K562 (cell line): ENCODE data around the gene PLA2G15. TPM values are rescaled to one million over a fixed set of nuclear protein-coding genes. Genes with fewer than 3 reads are reported as not detected.

Source experiments
- CTCF ChIP-seq, 3 experiments: IDR thresholded peaks in 2 of 3; conservative IDR thresholded peaks in 1 of 3; 2 replicates each; pipeline ENCODE4 v1.5.1; 2011 to 2012; ENCODE audit warnings: low read length in 3 of 3, mild to moderate bottlenecking in 3 of 3, control low read depth in 2 of 3, improper control_type of control experiment in 1 of 3, inconsistent platforms in 1 of 3, low read depth in 1 of 3, mixed read lengths in 1 of 3, moderate library complexity in 1 of 3; ENCODE audit not compliant: insufficient read depth in 2 of 3
- DPF2 ChIP-seq: fragments of 450-650 bp; IDR thresholded peaks from 2 replicates; pipeline ENCODE4 v1.6.1; 2016
- E2F5 ChIP-seq: sonication (generic); formaldehyde crosslinking; IDR thresholded peaks from 2 replicates; pipeline ENCODE4 v1.8.0; 2022; ENCODE audit warnings: mild to moderate bottlenecking, missing genetic modification reagents
- HDAC3 ChIP-seq: fragments of 450-650 bp; IDR thresholded peaks from 2 replicates; pipeline ENCODE4 v1.6.1; 2018; ENCODE audit warnings: borderline replicate concordance, mild to moderate bottlenecking, moderate library complexity; ENCODE audit not compliant: partially characterized antibody
- MYC ChIP-seq, 2 experiments: fragments of 250-450 bp in 1 of 2; sonication (Bioruptor Pico) in 1 of 2; IDR thresholded peaks; 2 replicates each; pipeline versions ENCODE4 v1.5.1 to v1.6.1; 2012 to 2021; ENCODE audit warnings: low read depth in 2 of 2, borderline replicate concordance in 1 of 2, improper control_type of control experiment in 1 of 2, low read length in 1 of 2, mild to moderate bottlenecking in 1 of 2, moderate library complexity in 1 of 2
- MYNN ChIP-seq, 2 experiments: sonication (generic); formaldehyde crosslinking in 1 of 2; IDR thresholded peaks; 2 replicates each; pipeline versions ENCODE4 v1.5.0 to v1.6.1; 2016 to 2020; ENCODE audit warnings: antibody characterized with exemption in 1 of 2, missing genetic modification reagents in 1 of 2
- POLR2B ChIP-seq: fragments of 450-650 bp; IDR thresholded peaks from 2 replicates; pipeline ENCODE4 v1.6.1; 2018; ENCODE audit warnings: low read depth; ENCODE audit not compliant: partially characterized antibody
- YY1 ChIP-seq, 3 experiments: IDR thresholded peaks; 2 replicates each; pipeline ENCODE4 v1.6.1; 2011; ENCODE audit warnings: low read length in 2 of 3, mild to moderate bottlenecking in 2 of 3, moderate library complexity in 2 of 3, borderline replicate concordance in 1 of 3, control low read depth in 1 of 3, low read depth in 1 of 3; ENCODE audit not compliant: insufficient read depth in 3 of 3, insufficient replicate concordance in 2 of 3, control insufficient read depth in 1 of 3, insufficient read length in 1 of 3; ENCODE audit errors: extremely low read depth in 1 of 3
- ZNF407 ChIP-seq: fragments of 450-650 bp; IDR thresholded peaks from 2 replicates; pipeline ENCODE4 v1.6.1; 2016; ENCODE audit warnings: low read depth
- ZNF79 ChIP-seq: fragments of 250-450 bp; sonication (Bioruptor Pico); IDR thresholded peaks from 2 replicates; pipeline ENCODE4 v1.4.0; 2020; ENCODE audit warnings: low read depth, mild to moderate bottlenecking, moderate library complexity
- polyA plus RNA-seq, 8 experiments: library from polyadenylated mRNA; depleted of rRNA in 4 of 8; stranded (reverse) in 5 of 8; unstranded in 3 of 8; fragments of >200 nt; fragmentation: Nextera tagmentation in 2 of 8; fragmentation: Illumina TruSeq in 1 of 8; extraction: Ambion mirVana in 2 of 8; extraction: Trizol in 1 of 8; gene quantifications; 2 replicates each; pipeline versions ENCODE4 v1.2.1 to v1.2.3, GENCODE V29; 2011 to 2014; ENCODE audit warnings: inconsistent platforms in 1 of 8, missing spikeins in 1 of 8
- total RNA-seq, 7 experiments: library from RNA; depleted of rRNA in 6 of 7; stranded (reverse); fragments of >200 nt in 6 of 7; fragmentation: Illumina TruSeq in 2 of 7; extraction: Trizol in 2 of 7; gene quantifications; 2 replicates each; pipeline versions ENCODE4 v1.2.1 to v1.2.3, GENCODE V29; 2011 to 2021; ENCODE audit warnings: low replicate concordance in 1 of 7
- TF ChIP-seq, protein P1 (sequence below): fragments of 250-450 bp; sonication (Bioruptor Pico); IDR thresholded peaks from 2 replicates; pipeline ENCODE4 v1.5.0; 2020; ENCODE audit warnings: mild to moderate bottlenecking

PLA2G15 gene
- total and polyA plus RNA-seq, 9 of the 15 experiments (the other 6 are each of a cell fraction or from before 2014, with no cell fraction given), result 0.42 to 8.6 (median 4.8) TPM

DNA sequence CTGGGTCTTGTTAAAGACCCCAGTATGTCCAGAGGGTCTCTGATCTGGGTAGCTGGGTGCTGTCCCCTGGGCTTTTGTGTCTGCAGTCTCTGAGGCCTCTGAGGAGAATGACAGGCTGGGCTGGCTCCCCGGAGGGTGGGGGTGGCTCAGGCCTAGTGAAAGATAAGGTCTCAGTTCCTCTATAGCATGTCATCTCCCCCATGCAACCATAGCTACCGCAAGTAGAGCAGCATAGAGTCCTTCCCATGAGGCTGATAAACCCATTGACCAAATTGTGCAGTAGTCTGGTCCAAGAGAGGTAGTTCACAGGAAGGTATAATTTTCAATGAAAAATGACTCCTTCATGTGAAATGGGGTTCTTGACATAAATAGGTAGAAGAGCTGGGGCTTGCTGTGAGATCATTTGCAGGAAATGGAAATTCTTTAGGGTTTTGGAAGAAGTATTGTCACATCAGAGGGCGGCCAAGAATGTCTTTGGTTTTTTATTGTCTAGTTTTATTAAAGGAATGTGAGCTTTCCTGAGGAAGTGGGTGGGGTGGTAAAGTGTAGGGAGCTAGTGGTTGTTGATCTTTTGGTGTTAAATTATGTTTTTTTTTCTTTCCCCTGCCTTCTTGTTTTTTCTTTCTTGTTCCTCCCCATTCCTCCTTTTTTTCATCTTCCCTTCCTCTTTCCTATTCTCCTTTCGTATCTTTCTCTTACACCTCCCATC, 44.6 kb downstream of the PLA2G15 start (continued):
- TF ChIP-seq CTCF (IDR thresholded peaks at IDR 0.05 in 2 of 3, conservative IDR thresholded peaks at IDR 0.05 in 1 of 3; ENCODE audit: insufficient read depth in 2 of 3, low read depth in 1 of 3, low read length in 3 of 3) (no peak), DPF2 (peak; percentile 32; the same call in 1 of the 2 replicates), HDAC3 (no peak), ZNF407 (0 out of 2 replicates have a peak, but pooled peaks have one; percentile 11), ZNF79 (no peak), YY1 (IDR thresholded peaks at IDR 0.05; ENCODE audit: borderline replicate concordance in 1 of 3, control insufficient read depth in 1 of 3, extremely low read depth in 1 of 3, insufficient read depth in 3 of 3, insufficient read length in 1 of 3, insufficient replicate concordance in 2 of 3, low read depth in 1 of 3, low read length in 2 of 3) (no peak), MYNN (IDR thresholded peaks at IDR 0.05) (0 out of 2 replicates have a peak, but pooled peaks have one; percentile 17), MYNN (CRISPR knock-in tag; IDR thresholded peaks at IDR 0.05) (no peak), MYC (IDR thresholded peaks at IDR 0.05; ENCODE audit: low read depth, low read length) (peak; percentile 56; the same call in 1 of the 2 replicates), MYC (CRISPR knock-in tag; IDR thresholded peaks at IDR 0.05; ENCODE audit: borderline replicate concordance, low read depth) (no peak), E2F5 (CRISPR knock-in tag) (no peak), POLR2B (no peak)
- TF ChIP-seq, protein P1, sequence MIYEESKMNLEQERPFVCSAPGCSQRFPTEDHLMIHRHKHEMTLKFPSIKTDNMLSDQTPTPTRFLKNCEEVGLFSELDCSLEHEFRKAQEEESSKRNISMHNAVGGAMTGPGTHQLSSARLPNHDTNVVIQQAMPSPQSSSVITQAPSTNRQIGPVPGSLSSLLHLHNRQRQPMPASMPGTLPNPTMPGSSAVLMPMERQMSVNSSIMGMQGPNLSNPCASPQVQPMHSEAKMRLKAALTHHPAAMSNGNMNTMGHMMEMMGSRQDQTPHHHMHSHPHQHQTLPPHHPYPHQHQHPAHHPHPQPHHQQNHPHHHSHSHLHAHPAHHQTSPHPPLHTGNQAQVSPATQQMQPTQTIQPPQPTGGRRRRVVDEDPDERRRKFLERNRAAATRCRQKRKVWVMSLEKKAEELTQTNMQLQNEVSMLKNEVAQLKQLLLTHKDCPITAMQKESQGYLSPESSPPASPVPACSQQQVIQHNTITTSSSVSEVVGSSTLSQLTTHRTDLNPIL (CRISPR knock-in tag), result no peak
